ENCODE data around the gene SOX5. TPM values are rescaled to one million over a fixed set of nuclear protein-coding genes. Genes with fewer than 3 reads are reported as not detected.
A peak's percentile ranks its signal among the peaks of the same experiment; 100 is the strongest.

SOX5 gene
- total RNA-seq, 2 donors from 2014 or later: 7.6 to 13.2 TPM

DNA sequence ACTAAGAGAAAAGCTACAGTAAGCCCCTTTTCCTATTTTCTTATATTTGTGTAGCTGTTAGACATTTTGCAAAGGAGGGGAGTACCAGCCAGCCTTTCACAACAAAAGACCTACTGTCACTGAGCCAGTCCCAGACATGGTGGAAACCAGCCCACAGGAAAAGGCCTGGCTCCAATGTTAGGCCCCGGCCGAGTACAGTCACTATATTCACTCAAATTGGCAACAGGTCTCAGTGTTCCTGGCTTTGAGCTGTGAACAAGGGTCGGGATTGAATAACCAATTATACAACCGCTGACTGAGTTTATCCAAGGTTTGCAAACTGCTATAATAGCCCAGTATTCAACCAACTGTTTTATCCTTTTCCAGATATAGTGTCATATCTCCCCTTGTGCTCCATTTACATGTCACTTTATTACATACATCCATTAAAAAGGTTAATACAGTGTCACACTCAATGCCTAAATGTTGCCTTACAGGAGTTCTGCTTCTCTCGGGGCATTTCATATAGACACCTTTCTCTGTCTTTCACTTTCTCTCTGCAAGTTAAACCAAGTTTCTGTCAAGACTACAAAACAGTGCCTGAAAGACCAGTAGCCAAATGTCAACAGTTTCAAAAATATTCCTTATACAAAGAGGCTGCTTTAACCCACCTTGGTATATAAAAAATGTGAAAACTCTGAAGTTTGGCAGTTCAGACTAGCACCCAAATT is 178.1 kb downstream of the SOX5 start:
- intact Hi-C loops (cut with DNase I): no loop called here
- ATAC-seq (peak; percentile 98 to 99), DNase-seq (peak; percentile 66)

DNA sequence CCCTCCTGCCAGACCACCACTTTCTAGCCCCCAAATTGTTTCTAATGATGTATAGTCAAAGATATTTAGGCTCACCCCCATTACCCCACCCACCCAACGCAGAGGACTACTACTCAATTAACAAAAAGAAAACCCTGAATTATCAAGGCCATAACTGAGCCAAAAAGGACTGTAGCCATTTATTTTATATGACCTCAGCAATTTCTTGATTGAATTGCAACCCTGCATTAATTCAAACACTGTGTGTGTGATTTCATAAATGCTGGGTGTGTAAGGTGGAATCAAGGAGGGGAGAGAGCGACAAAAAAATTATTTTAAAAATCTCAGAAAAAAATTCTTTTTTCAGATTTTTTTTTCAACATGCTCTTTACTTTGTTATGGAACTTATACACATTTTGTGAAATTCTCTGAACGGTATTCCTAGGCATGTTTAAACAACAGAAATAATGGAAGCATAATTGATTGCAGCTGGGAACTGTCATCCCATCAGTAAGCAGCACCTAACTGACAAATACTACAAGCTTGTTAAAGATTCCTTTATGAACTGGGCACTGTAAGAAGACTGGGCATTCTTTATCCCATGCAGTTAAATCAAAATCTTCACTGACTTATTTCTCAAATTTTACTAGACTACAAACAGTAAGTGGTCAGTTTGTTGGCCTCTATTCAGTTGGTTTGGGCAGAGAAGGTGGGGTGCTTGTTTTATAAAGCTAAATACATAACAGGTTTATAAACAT is 179.1 kb downstream of the SOX5 start:
- intact Hi-C loops (cut with DNase I): no loop called here
- DNase-seq (no peak), ATAC-seq (no peak)

DNA sequence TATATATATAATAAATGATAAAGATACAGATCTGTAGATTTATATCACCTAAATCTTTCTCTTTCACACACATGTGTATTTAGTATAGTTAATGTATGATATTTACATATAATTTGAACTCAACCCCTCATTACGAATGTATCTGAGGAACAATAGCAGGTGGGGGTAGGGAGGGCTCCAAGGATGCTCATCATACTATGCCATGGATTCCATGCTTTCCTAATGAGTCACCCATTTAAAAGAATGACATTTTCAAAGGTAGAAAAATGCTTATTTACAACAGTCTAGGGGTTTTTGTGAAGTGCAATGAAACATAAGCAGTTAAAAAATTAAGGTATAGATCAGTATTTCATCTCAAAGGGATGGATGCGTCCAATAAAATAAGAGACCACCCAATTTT is 181.6 kb downstream of the SOX5 start:
- DNase-seq (no peak), ATAC-seq (no peak)
- intact Hi-C loops (cut with DNase I): no loop called here

DNA sequence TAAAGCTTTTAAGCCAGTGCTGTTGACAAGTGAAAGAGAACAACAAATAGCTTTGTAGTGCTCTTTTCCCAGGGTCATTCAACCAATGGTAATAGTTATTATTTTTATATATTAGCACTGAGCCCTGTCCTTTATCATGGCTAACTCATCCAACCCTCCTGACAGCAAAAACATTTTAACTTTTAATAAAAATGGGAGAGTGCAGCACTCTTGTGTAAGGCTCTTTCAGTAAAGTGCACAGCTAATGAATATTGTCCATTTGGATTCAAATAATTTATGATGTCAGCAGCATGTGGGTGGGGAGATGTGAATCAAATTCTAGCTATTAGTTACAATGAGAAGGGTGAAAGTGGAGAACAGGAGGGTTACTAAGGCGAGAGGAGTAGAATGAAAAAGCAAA is 185.7 kb downstream of the SOX5 start:
- intact Hi-C loops (cut with DNase I): no loop called here
- ATAC-seq: no peak

DNA sequence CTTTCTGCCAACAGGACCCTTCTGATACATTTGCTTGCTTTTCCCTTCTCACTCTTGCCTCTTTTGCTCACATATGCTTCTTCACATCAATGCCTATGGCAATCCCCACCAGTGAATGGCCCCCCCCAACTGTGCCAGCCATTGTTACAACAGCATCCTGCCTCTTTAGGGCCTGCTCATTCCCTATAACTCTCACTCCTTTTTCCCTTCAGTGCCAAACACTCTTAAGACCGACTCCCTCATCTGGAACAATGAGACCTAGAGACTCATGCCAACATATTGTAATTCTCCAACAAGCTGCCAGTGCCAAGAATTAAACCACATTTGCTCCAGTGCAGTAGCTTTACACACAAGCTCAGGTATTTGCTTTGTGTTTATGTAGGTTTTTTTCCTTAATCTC is 189.0 kb downstream of the SOX5 start:
- DNase-seq (no peak), ATAC-seq (no peak)
- intact Hi-C loops (cut with DNase I): no loop called here

More for the DNA sequence above, 185.7 kb downstream of the SOX5 start:
- DNase-seq: no peak

DNA sequence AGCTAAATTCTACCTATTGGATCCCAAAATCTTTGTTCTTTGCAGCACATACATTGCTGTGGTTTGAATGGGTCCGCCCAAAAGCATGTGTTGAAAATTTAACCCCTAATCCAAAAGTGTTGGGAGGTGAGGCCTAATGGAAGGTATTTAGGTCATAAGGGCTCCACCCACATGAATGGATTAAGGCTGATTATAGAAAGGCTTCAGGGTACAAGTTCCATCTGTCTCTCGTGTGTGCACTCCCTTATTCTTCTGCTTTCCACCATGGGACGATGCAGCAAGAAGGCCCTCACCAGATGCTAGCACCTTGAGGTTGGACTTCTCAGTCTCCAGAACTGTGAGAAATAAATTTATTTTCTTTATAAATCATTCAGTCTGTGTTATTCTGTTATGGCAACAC is 190.9 kb downstream of the SOX5 start:
- intact Hi-C loops (cut with DNase I): no loop called here
- no peak for ATAC-seq
- no peak for DNase-seq

DNA sequence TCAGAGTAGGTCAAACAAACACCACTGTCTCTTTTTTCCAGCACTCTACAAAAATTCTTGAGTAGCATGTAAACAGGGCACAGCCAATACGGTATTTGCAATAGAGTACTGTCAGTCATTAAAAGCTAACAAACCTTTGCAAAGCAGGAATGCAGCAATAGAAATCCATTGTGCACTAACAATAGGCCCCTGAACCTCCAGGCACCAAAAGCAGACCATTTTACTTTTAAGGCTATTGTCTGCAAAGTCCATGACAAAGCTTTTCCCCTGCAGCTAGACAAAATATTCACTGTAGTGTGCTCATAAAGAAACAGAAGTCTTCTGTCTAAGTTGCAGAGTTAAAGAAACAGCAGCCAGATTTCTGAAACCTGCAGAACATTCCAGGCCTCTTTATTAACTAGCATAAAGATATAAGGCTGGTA is 191.9 kb downstream of the SOX5 start:
- intact Hi-C loops (cut with DNase I): no loop called here
- DNase-seq (no peak), ATAC-seq (no peak)

DNA sequence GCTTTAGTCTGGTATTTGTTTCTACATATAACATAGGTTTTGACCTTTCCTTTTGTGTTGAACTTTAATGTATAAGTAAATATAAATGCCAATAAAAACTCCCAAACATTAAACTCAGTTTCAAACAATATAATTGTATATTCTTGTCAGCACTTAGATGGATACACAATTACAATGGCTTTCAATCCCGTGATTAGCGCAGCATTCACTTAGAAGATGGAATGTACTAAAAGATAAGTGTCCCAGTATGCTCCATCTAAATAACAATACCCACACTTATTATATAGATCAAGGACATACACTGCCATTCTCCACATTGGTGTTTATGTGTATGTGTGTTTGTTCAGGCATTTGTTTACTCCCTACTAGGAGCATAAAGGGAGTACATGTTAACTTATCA is 193.1 kb downstream of the SOX5 start:
- DNase-seq: no peak
- intact Hi-C loops (cut with DNase I): no loop called here
- no peak for ATAC-seq

DNA sequence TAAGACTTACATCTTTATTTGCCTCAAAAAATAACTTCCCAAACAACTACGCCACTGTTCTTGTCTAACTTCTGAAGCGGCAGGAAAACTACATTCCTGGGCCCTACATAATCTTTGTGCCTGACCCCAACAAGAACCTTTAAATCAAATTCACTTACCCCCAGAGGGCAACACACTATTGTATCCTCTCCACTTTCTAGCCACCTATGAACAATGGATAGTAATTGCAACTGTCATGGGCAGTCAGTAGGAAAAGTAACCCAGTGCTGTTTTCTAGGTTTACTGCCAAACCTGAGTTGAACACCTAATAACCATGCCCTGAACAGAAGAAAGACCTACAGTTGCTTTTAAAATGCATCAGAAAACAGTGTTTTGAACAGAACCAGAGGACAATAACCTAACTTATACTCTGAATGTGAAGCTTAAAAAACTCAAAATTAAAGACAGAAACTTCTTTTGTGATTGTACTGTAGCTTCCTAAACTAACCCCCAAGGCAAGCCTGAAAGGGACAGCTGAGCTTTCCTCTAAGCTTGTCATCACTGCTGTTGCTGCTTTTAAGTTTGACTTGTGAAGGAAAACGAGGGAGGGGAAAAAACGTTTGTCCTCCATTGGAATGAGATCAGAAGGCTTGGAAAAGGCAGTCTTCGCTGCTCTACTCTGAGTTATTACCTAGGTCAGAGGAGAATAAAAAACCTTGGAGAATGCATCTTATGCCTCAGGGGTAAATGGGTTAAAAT is 195.7 kb downstream of the SOX5 start:
- DNase-seq (no peak), ATAC-seq (no peak)
- intact Hi-C loops (cut with DNase I): no loop called here

DNA sequence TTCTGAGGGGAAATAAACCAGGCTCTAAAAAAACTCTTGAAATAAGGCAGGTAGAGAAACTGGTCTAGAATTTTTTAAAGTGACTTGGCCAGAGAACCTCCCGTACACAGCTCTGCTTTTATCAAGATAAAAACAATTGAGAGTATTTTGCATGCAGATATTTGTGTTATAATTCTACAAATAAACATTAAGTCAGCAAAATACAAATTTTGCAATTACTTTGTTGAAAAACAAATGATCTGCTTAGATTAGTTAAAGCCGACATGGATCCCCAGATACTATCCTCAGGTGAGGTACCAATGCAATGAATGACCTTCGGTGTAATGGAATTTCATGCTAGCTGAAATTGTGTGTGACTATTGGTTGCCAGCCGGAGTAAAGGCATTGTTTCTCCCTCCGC is 197.2 kb downstream of the SOX5 start:
- ATAC-seq: no peak
- no peak for DNase-seq
- intact Hi-C loops (cut with DNase I): no loop called here

DNA sequence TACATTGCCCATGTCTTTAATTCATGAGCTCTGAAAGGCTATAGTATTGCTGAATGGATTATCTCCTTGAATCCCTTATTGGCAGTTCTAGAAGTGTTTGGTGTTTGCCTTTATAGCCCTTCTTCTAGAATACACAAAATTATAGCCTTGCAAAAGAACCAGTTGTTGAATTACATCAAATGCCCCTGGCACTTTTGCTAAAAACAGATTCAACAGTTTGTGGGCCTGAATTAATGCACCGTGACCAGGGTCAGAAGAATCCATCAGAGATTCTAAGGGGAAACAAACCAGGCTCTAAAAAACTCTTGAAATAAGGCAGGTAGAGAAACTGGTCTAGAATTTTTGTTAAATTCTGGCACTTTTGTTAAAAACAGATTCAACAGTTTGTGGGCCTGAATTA is 197.8 kb downstream of the SOX5 start:
- no peak for ATAC-seq
- no peak for DNase-seq
- intact Hi-C loops (cut with DNase I): no loop called here

DNA sequence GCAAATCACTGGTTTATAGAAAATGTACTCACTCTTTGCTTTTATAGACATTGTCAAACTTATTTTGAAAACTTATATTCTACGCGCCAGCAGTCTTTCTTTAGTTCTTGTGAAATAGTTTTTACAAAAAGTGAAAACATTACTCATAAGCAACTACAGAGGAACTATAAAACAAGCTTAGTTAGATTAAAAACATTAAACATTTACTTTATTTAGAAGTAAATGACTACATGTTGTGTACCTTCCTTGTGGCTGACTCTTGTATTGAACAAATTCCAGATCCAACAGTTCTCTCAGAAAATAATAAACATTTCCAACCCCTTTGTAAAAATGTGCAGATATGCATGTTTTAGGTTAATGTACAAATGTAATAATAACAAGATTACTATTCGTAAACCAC is 198.5 kb downstream of the SOX5 start:
- intact Hi-C loops (cut with DNase I): no loop called here
- ATAC-seq (no peak), DNase-seq (no peak)

DNA sequence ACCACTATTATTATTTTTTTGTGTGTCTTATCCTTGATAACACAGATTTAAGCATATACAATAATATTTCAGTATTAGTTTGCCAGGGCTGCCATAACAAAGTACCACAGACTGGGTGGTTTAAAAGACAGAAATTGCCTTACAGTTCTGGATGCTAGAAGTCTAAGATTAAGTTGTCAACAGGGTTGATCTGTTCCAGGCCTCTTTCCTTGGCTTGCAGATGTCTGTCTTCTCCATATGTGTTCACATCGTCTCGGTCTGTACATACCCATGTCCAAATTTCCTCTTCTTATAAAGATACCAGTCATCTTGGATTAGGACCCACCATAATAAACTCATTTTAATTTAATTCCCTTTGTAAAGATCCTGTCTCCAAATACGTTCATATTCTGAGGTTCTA is 204.8 kb downstream of the SOX5 start:
- ATAC-seq: no peak
- intact Hi-C loops (cut with DNase I): no loop called here
- no peak for DNase-seq

DNA sequence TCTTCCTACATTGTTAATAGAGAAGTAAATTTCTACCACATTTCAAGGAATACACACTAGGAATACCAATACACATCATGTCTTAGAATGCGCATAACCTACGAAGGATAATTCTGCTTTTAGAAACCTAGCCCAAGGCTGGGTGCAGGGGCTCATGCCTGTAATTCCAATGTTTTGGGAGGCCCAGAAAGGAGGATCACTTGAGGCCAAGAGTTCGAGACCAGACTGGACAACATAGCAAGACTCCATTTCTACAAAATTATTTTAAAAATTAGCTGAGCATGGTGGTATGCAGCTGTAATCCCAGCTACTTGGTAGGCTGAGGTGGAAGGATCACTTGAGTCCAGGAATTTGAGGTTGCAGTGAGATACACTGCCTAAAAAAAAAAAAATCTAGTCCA is 206.9 kb downstream of the SOX5 start:
- DNase-seq (no peak), ATAC-seq (no peak)
- intact Hi-C loops (cut with DNase I): no loop called here

DNA sequence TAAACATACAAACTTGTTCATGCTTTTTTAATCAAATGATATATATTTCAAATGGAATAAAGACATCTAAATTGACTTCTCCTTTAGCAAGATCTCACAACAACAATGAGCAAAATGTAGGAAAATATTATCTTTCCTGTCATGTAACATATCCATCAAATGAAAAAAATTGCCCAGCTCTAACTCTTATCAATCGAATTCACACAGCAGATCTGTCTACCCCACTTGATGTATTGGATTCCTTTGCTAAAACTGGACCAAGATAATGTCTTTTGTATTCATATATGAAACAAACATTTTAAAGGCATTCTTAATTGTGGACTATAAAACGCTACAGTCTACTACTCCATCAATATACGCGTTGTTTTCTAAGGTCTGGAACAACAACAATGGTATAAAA is 218.0 kb downstream of the SOX5 start:
- intact Hi-C loops (cut with DNase I): no loop called here
- DNase-seq: no peak
- no peak for ATAC-seq

DNA sequence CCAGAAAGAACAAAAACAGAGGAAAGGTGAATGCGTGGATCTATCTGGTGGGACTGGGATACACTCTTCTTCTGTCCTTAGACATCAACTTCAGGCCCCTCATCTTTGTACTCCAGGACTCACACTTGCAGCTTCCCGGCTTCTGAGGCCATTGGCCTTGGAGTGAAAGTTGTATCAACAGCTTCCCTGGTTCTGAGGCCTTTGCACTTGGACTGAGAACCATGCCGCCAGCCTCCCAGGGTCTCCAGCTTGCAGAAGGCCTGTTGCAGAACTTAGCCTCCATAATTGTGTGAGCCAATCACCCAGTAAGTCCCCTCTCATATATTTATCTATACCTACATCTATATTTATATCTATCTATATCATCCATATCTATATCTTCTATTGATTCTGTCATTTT is 218.4 kb downstream of the SOX5 start:
- intact Hi-C loops (cut with DNase I): no loop called here
- no peak for ATAC-seq

DNA sequence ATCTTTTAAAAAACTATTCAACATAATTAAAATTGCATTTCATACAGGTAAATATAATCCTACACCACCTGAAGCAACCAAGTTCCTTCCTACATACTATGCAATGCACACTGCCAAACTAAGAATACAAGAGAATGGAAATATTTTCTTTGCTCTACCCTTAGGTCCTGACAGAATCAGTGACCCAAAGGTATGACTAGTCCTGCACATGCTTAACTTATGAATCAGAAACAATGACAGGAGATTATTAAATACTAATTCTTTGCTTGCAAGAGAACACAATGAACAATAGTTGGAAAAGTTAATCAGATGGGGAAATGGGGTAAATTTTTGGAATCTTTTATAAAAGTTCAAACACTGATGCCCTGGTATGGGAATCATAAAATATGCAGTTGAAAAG is 220.1 kb downstream of the SOX5 start:
- no peak for DNase-seq
- ATAC-seq: no peak
- intact Hi-C loops (cut with DNase I): no loop called here

More for the DNA sequence above, 218.4 kb downstream of the SOX5 start:
- DNase-seq: no peak

DNA sequence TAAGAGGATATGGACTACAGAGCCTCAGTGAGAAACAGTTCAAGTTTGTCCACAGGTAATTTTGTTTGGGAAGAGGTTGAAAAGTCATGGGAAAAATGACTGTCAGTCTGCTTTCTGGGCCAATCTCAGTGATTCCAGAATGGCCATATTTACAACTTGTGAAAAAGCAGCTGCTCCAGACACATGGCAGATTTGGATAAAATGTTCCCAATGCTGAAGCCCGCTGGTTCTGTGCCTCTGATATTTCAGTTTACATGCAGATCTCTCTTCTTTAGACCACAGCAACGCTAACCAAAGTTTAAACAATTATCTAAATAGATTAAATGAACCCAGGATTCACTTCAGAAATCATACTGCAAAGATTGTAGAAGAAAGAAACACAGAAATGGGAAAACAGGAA is 222.8 kb downstream of the SOX5 start:
- ATAC-seq (no peak), DNase-seq (no peak)
- intact Hi-C loops (cut with DNase I): no loop called here

DNA sequence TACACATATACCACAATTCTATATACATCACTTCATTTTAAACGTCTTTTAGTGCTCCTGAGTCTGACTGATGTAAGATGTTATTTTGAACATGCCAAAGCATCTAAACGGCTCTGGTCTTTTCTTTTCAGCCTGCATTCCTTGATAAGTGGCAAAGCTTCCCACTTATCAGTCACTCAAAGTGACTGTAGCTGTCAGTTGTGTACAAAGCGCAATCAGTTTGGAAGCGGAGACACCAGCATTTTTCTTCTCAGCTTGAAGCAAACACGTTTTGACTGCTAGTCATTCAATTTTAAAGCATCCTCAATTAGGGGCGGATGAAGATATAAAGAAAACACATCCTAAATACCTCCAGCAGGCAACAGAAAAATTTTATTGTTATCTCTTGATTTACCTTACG is 226.8 kb downstream of the SOX5 start:
- intact Hi-C loops (cut with DNase I): no loop called here
- DNase-seq (no peak), ATAC-seq (peak in 1 of 2 donors; percentile 39)

DNA sequence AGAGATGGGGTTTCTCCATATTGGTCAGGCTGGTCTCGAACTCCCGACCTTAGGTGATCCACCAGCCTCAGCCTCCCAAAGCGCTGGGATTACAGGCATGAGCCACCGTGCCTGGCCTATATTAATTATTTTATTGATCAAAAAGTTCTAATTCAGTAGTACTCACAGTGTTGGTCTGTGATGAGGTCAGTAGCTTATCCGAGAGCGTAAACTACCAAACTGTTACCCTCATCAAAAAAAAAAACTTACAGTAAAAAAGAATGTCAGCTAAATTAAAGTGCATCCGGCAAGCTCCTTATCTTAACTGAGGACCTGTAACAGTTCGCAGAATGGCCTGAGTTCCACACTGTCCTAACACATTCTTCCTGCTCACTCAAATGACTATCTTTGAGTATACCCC is 228.2 kb downstream of the SOX5 start:
- ATAC-seq: no peak
- no peak for DNase-seq
- intact Hi-C loops (cut with DNase I): no loop called here

All from left cardiac atrium (tissue), 4 donors.